ENCODE measurements around the gene SPECC1L.
"Not testable (repeated sequence)": the region's sequence is repeated elsewhere in the genome, so short reads cannot be mapped to it uniquely, and the experiment has no call there.

SPECC1L gene

GRCh38 chr22:24289114-24289513, 18.5 kb downstream of the SPECC1L start:
- no peak for DNase-seq

DNA sequence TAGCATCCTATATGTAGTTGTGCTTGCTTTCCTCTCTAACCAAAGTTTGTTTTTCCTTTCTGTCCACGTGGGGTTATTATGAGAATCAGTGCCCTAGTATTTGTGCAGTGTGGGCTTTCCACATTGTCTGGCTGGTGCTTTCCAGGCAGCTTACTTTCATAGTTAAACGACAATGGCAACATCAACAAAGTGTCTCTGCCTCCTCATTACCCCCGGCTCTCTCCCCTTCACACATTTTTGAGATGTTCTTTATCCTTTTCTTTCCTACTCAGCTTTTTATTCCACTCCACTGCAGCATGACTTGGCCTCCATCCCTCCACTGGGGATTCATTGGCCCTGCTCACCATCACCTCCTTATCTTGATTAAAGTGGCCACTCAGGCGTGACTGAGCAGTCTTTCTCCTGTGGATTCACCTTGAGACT, 19.1 kb downstream of the SPECC1L start:
- DNase-seq = no peak

DNA sequence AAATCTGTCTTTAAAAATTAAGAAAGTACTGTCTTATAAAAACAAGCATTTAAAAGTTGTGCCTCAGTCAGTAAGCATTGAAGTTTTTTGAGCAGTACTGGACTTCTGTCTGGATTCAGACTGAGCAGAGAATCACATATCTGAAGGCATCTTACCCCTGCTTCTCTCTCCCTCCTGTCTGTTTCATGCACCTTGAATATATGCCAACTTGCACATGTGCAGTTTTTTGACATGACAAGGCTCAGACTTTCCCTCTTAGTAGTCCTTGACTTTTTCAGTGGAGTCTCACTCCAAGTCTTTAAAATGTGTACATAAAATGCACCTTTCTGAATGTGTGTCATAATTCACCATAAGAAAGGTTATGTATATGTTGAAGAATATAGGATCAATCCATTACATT, 19.8 kb downstream of the SPECC1L start:
- peak; percentile 61 for DNase-seq

- DNase-seq = peak; percentile 33
Observed at GRCh38 chr22:24291515-24292201, 21.0 kb downstream of the SPECC1L start.

DNA sequence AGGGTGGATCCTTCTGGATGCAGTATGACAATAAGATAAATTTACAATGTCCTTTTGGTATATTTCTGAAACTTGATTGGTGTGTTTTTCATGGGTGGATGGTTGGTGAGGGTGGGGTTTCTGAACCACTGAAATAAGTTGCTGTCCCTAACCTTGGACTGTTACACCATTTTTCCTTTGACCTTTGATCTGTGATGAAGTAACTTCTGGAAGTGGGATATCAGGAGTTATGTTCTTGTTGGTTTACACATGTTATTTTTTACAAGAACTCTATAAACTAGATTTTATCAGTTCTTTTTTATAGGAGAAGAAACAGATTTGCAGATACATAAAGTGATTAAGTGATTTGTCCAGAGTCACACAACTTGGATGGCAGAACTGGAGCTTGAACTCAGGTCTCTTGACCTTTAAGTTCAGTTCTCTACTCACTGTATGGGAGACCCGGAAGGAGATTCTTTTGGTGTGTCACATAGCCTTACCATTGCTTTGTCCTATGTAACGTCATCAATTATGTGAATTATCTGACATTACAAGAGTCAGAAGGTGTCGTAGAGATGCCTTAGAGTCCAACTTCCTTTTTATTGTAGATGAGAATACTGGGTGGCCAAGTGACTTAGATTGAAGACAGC, 21.7 kb downstream of the SPECC1L start:
- not testable (repeated sequence) for DNase-seq

GRCh38 chr22:24294913-24295312, 24.3 kb downstream of the SPECC1L start:
- DNase-seq = not testable (repeated sequence)

DNA sequence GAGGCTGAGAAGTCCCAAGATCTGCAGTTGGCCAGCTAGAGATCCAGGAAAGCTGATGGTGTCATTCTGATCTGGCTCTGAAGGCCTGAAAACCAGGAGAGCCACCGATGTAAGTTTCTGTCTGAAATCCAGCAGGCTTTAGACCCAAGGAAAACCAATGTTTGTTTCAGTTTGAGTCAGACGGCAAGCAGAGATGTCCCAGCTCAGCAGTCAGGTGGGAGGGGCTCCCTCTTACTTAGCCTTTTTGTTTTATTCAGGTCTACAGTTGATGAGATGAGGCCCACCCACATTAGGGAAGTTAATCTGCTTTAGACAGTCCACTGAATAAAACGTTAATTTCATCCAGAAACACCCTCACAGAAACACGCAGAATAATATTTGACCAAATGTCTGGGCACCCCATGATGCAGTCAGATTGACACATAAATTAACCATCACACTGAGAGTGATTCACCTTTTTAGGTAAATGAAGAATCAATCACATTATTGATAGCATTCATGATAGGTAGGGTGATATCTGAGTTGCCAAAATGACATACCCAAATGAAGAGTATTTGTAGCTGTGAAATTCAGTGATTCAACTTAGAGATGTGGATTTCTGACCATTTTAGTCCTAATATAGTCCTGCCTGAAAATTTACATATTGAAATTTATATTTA, 28.0 kb downstream of the SPECC1L start:
- DNase-seq = not testable (repeated sequence)

- DNase-seq = not testable (repeated sequence)
Observed at GRCh38 chr22:24300522-24300921, 29.9 kb downstream of the SPECC1L start.

- DNase-seq = no peak
Observed at GRCh38 chr22:24302591-24302990, 32.0 kb downstream of the SPECC1L start.

- DNase-seq = no peak
Observed at GRCh38 chr22:24303007-24303406, 32.4 kb downstream of the SPECC1L start.

DNA sequence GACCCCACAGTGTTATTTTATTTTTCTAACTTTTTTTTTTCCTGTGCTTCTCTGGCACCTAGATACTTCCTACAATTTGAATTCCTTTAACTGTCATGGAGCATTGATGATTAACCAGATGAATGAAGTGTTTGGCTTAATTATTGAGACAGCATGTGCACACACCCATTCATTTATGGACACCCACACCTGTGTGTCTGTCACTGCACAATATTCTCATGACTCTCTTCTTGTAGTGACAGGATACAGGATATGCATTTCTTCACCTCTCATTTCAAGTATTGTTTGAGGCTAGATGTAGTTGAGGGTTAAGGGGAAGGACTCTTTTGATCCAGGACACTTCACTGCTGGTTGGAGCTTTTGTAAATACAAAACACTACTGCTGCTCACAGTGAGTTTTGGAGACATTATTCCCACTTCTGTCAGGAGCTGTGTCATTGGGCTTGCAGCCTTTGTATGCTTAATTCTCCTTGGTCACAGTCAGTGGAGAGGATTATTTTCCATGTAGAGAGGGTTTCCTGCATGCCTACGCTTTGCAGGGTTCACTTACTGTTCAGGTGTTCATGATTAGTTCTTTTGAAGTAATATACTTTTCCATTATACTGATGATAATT, 33.5 kb downstream of the SPECC1L start:
- no peak for DNase-seq

DNA sequence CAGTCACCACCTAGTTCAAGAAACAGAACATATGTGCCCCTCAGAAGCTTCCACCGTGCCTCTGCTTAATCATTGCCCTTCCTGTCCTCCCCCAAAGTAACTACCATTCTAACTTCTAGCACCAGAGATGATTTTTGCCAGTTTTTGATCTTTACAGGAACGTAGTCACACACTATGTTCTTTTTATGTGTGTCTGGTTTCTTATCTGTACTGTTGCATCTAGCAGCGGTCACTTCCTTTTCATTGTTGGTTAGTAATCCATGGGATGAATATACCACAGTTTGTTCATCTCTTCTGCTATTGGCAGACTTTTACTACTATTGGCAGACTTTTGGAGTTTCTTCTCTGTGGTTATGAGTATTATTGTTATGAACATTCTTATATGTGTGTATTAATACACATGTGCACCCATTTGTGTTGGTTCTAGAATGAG, 34.6 kb downstream of the SPECC1L start:
- DNase-seq = peak; percentile 83

DNA sequence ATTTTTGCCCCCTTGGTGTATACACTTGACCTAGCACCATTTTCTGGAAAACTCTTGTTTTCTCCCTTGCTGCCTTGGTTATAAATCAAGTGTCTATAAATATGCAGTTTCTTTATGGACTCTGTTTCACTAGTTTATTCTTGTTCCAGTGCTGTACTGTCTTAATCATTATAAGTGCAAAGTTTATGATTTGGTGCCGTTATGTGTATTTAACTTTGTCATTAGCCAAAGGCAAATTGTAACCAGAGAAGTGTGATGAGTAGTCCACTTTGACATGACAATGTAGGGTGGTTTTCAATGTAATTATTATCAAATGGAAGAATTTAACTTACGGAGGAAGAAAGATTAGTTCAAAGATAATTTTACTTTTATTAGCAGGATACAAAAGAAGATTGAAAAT, 40.3 kb downstream of the SPECC1L start:
- DNase-seq = no peak

- no peak for DNase-seq
Observed at GRCh38 chr22:24315367-24315966, 44.8 kb downstream of the SPECC1L start.

GRCh38 chr22:24316264-24316663, 45.6 kb downstream of the SPECC1L start:
- DNase-seq = not testable (repeated sequence)

- not testable (repeated sequence) for DNase-seq
Observed at GRCh38 chr22:24317511-24317910, 46.9 kb downstream of the SPECC1L start.

GRCh38 chr22:24319451-24319850, 48.8 kb downstream of the SPECC1L start:
- DNase-seq = no peak

- DNase-seq = no peak
Observed at GRCh38 chr22:24321999-24322398, 51.4 kb downstream of the SPECC1L start.

GRCh38 chr22:24322522-24322921, 51.9 kb downstream of the SPECC1L start:
- no peak for DNase-seq

DNA sequence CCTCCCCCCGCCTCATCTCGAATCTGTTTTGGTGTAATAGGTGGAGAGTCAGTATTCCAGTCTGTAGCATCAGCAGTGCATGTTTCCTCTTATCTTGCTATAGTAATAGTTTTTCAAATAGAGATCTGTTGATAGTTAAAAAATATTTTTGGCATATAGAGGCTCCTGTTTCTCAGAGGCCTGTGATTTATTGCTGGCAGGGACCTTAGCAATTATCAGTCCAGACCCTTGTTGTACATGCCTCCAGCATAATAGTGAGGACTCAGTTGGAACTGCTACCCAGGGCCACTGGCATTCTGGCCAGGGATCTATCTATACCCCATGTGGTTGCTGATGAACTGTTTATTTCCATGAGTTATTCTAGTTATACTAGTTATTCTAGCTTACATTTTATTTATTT, 52.6 kb downstream of the SPECC1L start:
- no peak for DNase-seq

- no peak for DNase-seq
Observed at GRCh38 chr22:24323695-24324094, 53.1 kb downstream of the SPECC1L start.

- DNase-seq = no peak
Observed at GRCh38 chr22:24324137-24324536, 53.5 kb downstream of the SPECC1L start.

DNA sequence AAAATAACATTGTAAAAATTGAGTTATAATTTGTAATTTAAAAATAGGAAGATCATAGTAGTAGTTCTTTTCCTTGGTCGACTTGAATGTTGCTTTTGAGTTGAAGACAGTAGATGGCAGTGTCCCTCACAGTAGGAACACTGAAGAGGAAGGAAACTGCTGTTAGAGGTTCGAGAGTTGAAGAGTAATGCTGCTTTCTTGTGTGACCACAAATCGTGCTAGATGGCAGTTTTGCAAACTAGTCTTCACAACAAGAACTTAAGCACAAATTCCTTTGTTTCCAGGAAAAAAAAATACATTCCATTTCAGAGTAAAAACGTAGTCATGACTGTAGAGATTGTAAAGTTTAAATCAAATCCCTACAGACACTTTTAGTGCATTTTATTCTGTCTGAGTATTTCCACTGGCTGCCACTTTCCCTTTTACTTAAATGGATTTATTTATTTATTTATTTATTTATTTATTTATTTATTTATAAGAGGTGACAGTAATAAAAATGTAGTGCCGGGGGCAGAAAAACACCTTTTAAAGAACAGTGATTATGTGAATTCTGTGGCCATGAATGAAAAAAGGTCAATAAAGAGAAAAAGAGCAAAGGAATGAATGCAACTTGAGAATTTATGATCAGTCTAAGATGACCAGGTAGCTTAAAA, 54.6 kb downstream of the SPECC1L start:
- DNase-seq = peak; percentile 88

All from hematopoietic multipotent progenitor cell treated with erythropoietin and hydrocortisone succinate and interleukin-3 and kit ligand, for 6 days (in vitro differentiated cells).